Smooth muscle cell (in vitro differentiated cells): ENCODE measurements around the gene RAF1. TPM values are rescaled to one million over a fixed set of nuclear protein-coding genes. Genes with fewer than 3 reads are reported as not detected.
"Not testable (repeated sequence)": the region's sequence is repeated elsewhere in the genome, so short reads cannot be mapped to it uniquely, and the experiment has no call there.

Experiments
- DNase-seq: peaks from one replicate; lab custom pipeline; 2025; ENCODE audit not compliant: unreplicated experiment; lab: John Stamatoyannopoulos, UW
- H2AFZ ChIP-seq: fragments of 200-600 bp; sonication (generic); 2 replicates; pipeline ENCODE4 v1.6.0; 2016; ENCODE audit warnings: antibody characterized with exemption, low read depth, mild to moderate bottlenecking
- H3F3A ChIP-seq: fragments of 200-600 bp; sonication (generic); 2 replicates; pipeline ENCODE4 v1.6.0; 2017; ENCODE audit warnings: antibody characterized with exemption, low read depth
- H3K27ac ChIP-seq: fragments of 200-600 bp; sonication (generic); 2 replicates; pipeline ENCODE4 v1.5.1; 2016; ENCODE audit warnings: low read depth, mild to moderate bottlenecking
- H3K27me3 ChIP-seq: fragments of 200-600 bp; sonication (generic); 2 replicates; pipeline ENCODE4 v1.6.1; 2016; ENCODE audit warnings: low read depth, mild to moderate bottlenecking
- H3K36me3 ChIP-seq: fragments of 200-600 bp; sonication (generic); 2 replicates; pipeline ENCODE4 v1.5.1; 2016; ENCODE audit warnings: low read depth
- H3K4me1 ChIP-seq: fragments of 200-600 bp; sonication (generic); 2 replicates; pipeline ENCODE4 v1.5.1; 2016; ENCODE audit warnings: low read depth
- H3K4me2 ChIP-seq: fragments of 200-600 bp; sonication (generic); 2 replicates; pipeline ENCODE4 v1.6.0; 2016; ENCODE audit warnings: mild to moderate bottlenecking
- H3K4me3 ChIP-seq: fragments of 200-600 bp; sonication (generic); 2 replicates; pipeline ENCODE4 v1.5.1; 2016; ENCODE audit warnings: mild to moderate bottlenecking
- H3K79me2 ChIP-seq: fragments of 200-600 bp; sonication (generic); 2 replicates; pipeline ENCODE4 v1.6.0; 2016; ENCODE audit warnings: low read depth, mild to moderate bottlenecking
- H3K9ac ChIP-seq: fragments of 200-600 bp; sonication (generic); 2 replicates; pipeline ENCODE4 v1.6.0; 2016; ENCODE audit warnings: low read depth
- H3K9me3 ChIP-seq: fragments of 200-600 bp; sonication (generic); replicated peaks from 2 replicates; pipeline ENCODE4 v1.5.1; 2016; ENCODE audit warnings: low read depth
- H4K20me1 ChIP-seq: fragments of 200-600 bp; sonication (generic); 2 replicates; pipeline ENCODE4 v1.6.0; 2016; ENCODE audit warnings: low read depth
- WGBS: methylation state at CpG from one replicate; pipeline ENCODE4 v1.1.7; 2016; ENCODE audit warnings: low lambda C conversion rate; 5-methylcytosine and 5-hydroxymethylcytosine counted together
- polyA plus RNA-seq: library from polyadenylated mRNA; unstranded; fragments of >200 nt; fragmentation: Nextera tagmentation; extraction: Ambion mirVana; gene quantifications from 2 replicates; pipeline ENCODE4 v1.2.1, GENCODE V29; 2016
- total RNA-seq: library from RNA; depleted of rRNA; stranded (reverse); fragments of >200 nt; gene quantifications from 2 replicates; pipeline ENCODE4 v1.2.3, GENCODE V29; 2014
- TF ChIP-seq, protein P1 (sequence below): fragments of 200-600 bp; sonication (generic); IDR thresholded peaks from 2 replicates; pipeline ENCODE4 v1.5.1; 2017; ENCODE audit warnings: borderline replicate concordance, mild to moderate bottlenecking, antibody characterized with exemption; ENCODE audit not compliant: insufficient read depth, poor library complexity, severe bottlenecking

RAF1 gene
- total and polyA plus RNA-seq, 2 experiments from 2014 or later = 48.4 to 75.4 TPM

DNA sequence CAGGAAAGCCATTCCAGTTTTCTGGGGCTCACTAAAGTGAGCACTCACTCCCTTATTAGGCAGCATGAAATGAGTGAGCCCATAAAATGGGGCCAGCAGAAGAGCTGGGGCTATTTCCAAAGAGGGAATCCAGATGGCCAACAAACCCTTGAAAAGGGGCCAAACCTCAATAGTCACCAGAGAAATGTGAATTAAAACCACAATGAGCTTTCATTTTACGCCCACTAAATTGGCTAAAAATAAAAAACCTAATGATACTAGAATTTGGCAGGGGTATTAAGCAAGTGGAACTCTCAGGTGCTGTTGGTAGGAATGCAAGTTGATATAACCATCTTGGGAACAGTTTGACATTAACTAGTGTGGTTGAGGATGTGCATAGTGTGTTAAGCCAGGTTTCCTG is 42.1 kb upstream of the RAF1 start:
- Histone ChIP-seq H2AFZ (no peak overlapping the region), H3K36me3 (no peaks in the 10 kb centered on the region), H3K4me1 (no peaks in the 10 kb centered on the region), H3K4me3 (no peak overlapping the region), H3K9ac (no peak overlapping the region), H3K27me3 (no peaks in the 10 kb centered on the region), H4K20me1 (no peaks in the 10 kb centered on the region), H3F3A (no peaks in the 10 kb centered on the region), H3K79me2 (no peaks in the 10 kb centered on the region), H3K27ac (no peak overlapping the region), H3K4me2 (no peak overlapping the region), H3K9me3 (no peaks in the 10 kb centered on the region)
- 86% methylated on average over 1 of the region's 1 CpG for WGBS
- TF ChIP-seq, protein P1, sequence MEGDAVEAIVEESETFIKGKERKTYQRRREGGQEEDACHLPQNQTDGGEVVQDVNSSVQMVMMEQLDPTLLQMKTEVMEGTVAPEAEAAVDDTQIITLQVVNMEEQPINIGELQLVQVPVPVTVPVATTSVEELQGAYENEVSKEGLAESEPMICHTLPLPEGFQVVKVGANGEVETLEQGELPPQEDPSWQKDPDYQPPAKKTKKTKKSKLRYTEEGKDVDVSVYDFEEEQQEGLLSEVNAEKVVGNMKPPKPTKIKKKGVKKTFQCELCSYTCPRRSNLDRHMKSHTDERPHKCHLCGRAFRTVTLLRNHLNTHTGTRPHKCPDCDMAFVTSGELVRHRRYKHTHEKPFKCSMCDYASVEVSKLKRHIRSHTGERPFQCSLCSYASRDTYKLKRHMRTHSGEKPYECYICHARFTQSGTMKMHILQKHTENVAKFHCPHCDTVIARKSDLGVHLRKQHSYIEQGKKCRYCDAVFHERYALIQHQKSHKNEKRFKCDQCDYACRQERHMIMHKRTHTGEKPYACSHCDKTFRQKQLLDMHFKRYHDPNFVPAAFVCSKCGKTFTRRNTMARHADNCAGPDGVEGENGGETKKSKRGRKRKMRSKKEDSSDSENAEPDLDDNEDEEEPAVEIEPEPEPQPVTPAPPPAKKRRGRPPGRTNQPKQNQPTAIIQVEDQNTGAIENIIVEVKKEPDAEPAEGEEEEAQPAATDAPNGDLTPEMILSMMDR = no peak
- DNase-seq = no peak

DNA sequence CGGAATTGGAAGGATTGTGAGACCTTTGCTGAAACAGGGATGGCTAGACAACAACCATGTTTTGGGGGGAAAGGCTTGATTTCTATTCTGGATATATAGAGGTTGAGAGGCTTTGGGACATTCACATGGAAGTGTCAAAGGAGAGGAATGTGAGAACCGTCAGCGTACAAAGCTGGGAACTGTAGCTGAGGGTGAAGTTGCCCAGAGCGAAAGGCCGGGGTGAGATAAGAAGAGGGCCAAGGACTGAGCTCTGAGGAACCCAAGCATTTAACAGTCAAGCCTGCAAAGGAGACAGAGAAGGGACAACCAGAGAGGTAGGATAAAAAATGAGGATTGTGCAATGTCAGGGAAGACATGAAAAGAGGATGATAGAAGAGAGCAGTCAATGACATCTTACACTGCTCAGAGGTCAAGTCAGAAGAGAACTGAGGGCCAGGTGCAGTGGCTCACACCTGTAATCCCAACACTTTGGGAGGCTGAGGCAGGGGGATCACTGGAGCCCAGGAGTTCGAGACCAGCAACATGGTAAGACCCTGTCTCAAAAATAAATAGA is 41.5 kb upstream of the RAF1 start:
- WGBS = 83% methylated on average over 6 of the region's 6 CpGs
- Histone ChIP-seq H3F3A (no peaks in the 10 kb centered on the region), H3K4me3 (no peak overlapping the region), H3K79me2 (no peaks in the 10 kb centered on the region), H4K20me1 (no peaks in the 10 kb centered on the region), H2AFZ (no peak overlapping the region), H3K4me2 (no peak overlapping the region), H3K36me3 (no peaks in the 10 kb centered on the region), H3K27me3 (no peaks in the 10 kb centered on the region), H3K9ac (no peak overlapping the region), H3K27ac (no peak overlapping the region), H3K4me1 (no peaks in the 10 kb centered on the region), H3K9me3 (no peaks in the 10 kb centered on the region)
- no peak for DNase-seq
- TF ChIP-seq, protein P1 = no peak

DNA sequence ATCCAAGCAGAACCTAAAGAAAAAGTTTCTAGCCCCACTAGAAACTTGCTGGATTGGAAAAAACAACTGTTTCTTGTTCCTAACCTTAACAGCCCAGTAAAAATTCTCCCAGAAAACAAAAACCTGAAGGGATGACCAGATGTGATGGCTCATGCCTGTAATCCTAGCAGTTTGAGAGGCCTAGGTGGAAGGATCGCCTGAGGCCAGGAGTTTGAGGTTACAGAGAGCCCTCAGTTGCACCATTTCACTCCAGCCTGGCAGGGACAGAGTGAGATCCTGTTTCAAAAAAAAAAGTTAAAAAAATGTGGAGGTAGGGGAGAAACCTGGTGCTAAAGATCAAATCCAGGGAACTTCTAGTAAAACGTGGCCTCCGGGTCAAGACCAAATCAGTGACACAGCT is 38.6 kb upstream of the RAF1 start:
- no peaks in the 10 kb centered on the region for H3F3A ChIP-seq
- no peaks in the 10 kb centered on the region for H4K20me1 ChIP-seq
- WGBS = 90% methylated on average over 3 of the region's 3 CpGs
- TF ChIP-seq, protein P1 = no peak
- H3K4me1 ChIP-seq = no peaks in the 10 kb centered on the region
- DNase-seq = no peak
- no peak overlapping the region for H3K4me2 ChIP-seq
- no peak overlapping the region for H3K4me3 ChIP-seq
- H3K9ac ChIP-seq = no peak overlapping the region
- no peaks in the 10 kb centered on the region for H3K36me3 ChIP-seq
- no peaks in the 10 kb centered on the region for H3K79me2 ChIP-seq
- H3K27ac ChIP-seq = no peak overlapping the region
- no peaks in the 10 kb centered on the region for H3K9me3 ChIP-seq
- no peak overlapping the region for H2AFZ ChIP-seq
- H3K27me3 ChIP-seq = no peaks in the 10 kb centered on the region

DNA sequence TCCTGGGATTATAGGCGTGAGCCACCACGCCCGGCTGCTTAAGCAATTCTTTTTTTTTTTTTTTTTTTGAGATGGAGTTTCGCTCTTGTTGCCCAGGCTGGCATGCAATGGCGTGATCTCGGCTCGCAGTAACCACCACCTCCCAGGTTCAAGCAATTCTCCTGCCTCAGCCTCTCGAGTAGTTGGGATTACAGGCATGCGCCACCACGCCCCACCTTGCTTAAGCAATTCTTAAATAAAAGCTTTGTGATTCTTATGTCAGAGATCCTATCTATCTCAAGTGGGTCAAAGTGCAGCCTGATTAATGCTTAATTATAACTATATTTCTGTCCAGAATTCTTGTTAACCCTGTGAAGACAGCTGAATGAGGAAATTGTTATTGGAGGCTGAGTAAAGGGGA is 37.7 kb upstream of the RAF1 start:
- not testable (repeated sequence) for H3K4me3 ChIP-seq, H3K36me3 ChIP-seq, H3K79me2 ChIP-seq, H3K9me3 ChIP-seq, H3F3A ChIP-seq, DNase-seq, H3K9ac ChIP-seq, H3K27ac ChIP-seq, H3K4me1 ChIP-seq, H3K4me2 ChIP-seq, H3K27me3 ChIP-seq, H2AFZ ChIP-seq, H4K20me1 ChIP-seq
- 96% methylated on average over 10 of the region's 10 CpGs for WGBS
